ENCODE data around the gene COL17A1.

DNA sequence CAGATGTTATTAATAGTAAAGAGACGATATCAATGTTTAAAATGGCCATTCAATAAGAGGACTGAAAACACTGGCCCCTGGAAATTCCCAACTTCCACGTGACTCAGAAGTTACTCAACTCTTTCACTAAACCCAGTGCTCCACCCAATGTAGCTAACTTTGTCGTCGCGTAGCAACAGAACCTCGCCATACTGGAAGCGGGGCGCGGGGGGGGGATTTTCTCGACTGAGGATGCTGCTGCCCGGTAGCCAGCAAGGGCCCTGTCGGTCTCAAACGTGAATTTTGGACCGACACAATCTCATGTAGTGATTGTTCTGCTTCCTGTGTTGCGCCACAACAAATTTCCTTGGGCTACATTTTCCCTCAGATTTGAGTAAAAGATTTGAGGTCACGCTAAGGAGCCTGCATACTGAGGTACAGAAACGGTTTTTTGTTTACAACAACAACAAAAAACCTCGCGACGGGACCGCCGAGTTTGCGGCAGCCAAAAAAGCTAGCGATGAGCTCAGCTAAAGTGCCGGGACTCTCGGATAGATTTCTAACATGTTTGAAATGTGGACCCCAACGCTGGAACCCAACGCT, 35.3 kb upstream of the COL17A1 start:
- TF ChIP-seq YY1 (IDR thresholded peaks at IDR 0.05; ENCODE audit: extremely low read depth, insufficient replicate concordance, low read depth, low read length) (peak; percentile 88), EGR1 (IDR thresholded peaks at IDR 0.05; ENCODE audit: low read depth) (no peak), POLR2A (IDR thresholded peaks at IDR 0.05; ENCODE audit: borderline replicate concordance, extremely low read depth, insufficient read depth, insufficient read length) (peak; percentile 40), POLR2AphosphoS5 (IDR thresholded peaks at IDR 0.05; ENCODE audit: low read depth, low read length) (peak; percentile 67; the same call in 1 of the 2 replicates), CEBPB (IDR thresholded peaks at IDR 0.05; ENCODE audit: low read depth) (no peak), SP1 (IDR thresholded peaks at IDR 0.05; ENCODE audit: low read depth) (no peak)
- TF ChIP-seq, protein P1, sequence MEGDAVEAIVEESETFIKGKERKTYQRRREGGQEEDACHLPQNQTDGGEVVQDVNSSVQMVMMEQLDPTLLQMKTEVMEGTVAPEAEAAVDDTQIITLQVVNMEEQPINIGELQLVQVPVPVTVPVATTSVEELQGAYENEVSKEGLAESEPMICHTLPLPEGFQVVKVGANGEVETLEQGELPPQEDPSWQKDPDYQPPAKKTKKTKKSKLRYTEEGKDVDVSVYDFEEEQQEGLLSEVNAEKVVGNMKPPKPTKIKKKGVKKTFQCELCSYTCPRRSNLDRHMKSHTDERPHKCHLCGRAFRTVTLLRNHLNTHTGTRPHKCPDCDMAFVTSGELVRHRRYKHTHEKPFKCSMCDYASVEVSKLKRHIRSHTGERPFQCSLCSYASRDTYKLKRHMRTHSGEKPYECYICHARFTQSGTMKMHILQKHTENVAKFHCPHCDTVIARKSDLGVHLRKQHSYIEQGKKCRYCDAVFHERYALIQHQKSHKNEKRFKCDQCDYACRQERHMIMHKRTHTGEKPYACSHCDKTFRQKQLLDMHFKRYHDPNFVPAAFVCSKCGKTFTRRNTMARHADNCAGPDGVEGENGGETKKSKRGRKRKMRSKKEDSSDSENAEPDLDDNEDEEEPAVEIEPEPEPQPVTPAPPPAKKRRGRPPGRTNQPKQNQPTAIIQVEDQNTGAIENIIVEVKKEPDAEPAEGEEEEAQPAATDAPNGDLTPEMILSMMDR (IDR thresholded peaks at IDR 0.05 in 2 of 3, conservative IDR thresholded peaks at IDR 0.05 in 1 of 3; ENCODE audit: borderline replicate concordance in 1 of 3, insufficient read depth in 1 of 3, low read depth in 2 of 3, low read length in 2 of 3), result no peak
- TF ChIP-seq, protein P2, sequence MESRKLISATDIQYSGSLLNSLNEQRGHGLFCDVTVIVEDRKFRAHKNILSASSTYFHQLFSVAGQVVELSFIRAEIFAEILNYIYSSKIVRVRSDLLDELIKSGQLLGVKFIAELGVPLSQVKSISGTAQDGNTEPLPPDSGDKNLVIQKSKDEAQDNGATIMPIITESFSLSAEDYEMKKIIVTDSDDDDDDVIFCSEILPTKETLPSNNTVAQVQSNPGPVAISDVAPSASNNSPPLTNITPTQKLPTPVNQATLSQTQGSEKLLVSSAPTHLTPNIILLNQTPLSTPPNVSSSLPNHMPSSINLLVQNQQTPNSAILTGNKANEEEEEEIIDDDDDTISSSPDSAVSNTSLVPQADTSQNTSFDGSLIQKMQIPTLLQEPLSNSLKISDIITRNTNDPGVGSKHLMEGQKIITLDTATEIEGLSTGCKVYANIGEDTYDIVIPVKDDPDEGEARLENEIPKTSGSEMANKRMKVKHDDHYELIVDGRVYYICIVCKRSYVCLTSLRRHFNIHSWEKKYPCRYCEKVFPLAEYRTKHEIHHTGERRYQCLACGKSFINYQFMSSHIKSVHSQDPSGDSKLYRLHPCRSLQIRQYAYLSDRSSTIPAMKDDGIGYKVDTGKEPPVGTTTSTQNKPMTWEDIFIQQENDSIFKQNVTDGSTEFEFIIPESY (IDR thresholded peaks at IDR 0.05; ENCODE audit: extremely low read depth, insufficient replicate concordance, low read length), result no peak
- TF ChIP-seq, protein P3, sequence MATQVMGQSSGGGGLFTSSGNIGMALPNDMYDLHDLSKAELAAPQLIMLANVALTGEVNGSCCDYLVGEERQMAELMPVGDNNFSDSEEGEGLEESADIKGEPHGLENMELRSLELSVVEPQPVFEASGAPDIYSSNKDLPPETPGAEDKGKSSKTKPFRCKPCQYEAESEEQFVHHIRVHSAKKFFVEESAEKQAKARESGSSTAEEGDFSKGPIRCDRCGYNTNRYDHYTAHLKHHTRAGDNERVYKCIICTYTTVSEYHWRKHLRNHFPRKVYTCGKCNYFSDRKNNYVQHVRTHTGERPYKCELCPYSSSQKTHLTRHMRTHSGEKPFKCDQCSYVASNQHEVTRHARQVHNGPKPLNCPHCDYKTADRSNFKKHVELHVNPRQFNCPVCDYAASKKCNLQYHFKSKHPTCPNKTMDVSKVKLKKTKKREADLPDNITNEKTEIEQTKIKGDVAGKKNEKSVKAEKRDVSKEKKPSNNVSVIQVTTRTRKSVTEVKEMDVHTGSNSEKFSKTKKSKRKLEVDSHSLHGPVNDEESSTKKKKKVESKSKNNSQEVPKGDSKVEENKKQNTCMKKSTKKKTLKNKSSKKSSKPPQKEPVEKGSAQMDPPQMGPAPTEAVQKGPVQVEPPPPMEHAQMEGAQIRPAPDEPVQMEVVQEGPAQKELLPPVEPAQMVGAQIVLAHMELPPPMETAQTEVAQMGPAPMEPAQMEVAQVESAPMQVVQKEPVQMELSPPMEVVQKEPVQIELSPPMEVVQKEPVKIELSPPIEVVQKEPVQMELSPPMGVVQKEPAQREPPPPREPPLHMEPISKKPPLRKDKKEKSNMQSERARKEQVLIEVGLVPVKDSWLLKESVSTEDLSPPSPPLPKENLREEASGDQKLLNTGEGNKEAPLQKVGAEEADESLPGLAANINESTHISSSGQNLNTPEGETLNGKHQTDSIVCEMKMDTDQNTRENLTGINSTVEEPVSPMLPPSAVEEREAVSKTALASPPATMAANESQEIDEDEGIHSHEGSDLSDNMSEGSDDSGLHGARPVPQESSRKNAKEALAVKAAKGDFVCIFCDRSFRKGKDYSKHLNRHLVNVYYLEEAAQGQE (IDR thresholded peaks at IDR 0.05; ENCODE audit: low read depth), result no peak
